GM19397 (cell line): Measurements from ENCODE around the gene TFCP2.

Experiments
- ATAC-seq: cut with Tn5 transposase; IDR thresholded peaks from one replicate; pipeline ENCODE4 v1.9.1; 2021; ENCODE audit warnings: mild to moderate bottlenecking, moderate library complexity; ENCODE audit not compliant: unreplicated experiment

The TFCP2 gene

GRCh38 chr12:51162217-51162616 is 10.7 kb downstream of the TFCP2 start:
- no peak for ATAC-seq

GRCh38 chr12:51160814-51161459 is 12.0 kb downstream of the TFCP2 start:
- ATAC-seq: no peak

- ATAC-seq: no peak
Observed at GRCh38 chr12:51156245-51156765, 16.6 kb downstream of the TFCP2 start.

- ATAC-seq: no peak
Observed at GRCh38 chr12:51152953-51153352, 20.0 kb downstream of the TFCP2 start.

GRCh38 chr12:51150777-51151176 is 22.2 kb downstream of the TFCP2 start:
- ATAC-seq: no peak

- no peak for ATAC-seq
Observed at GRCh38 chr12:51147309-51147708, 25.6 kb downstream of the TFCP2 start.

- ATAC-seq: no peak
Observed at GRCh38 chr12:51139292-51139844, 33.6 kb downstream of the TFCP2 start.

GRCh38 chr12:51132693-51133092 is 40.2 kb downstream of the TFCP2 start:
- ATAC-seq: no peak

- ATAC-seq: no peak
Observed at GRCh38 chr12:51131745-51132521, 41.0 kb downstream of the TFCP2 start.

- no peak for ATAC-seq
Observed at GRCh38 chr12:51128919-51129318, 44.0 kb downstream of the TFCP2 start.

GRCh38 chr12:51127050-51127729 is 45.7 kb downstream of the TFCP2 start:
- no peak for ATAC-seq

GRCh38 chr12:51126297-51126696 is 46.6 kb downstream of the TFCP2 start:
- no peak for ATAC-seq

- ATAC-seq: no peak
Observed at GRCh38 chr12:51124504-51124903, 48.4 kb downstream of the TFCP2 start.

- ATAC-seq: no peak
Observed at GRCh38 chr12:51122844-51123243, 50.1 kb downstream of the TFCP2 start.

- no peak for ATAC-seq
Observed at GRCh38 chr12:51118706-51119105, 54.2 kb downstream of the TFCP2 start.

GRCh38 chr12:51115533-51115932 is 57.4 kb downstream of the TFCP2 start:
- ATAC-seq: no peak

- no peak for ATAC-seq
Observed at GRCh38 chr12:51108136-51108535, 64.8 kb downstream of the TFCP2 start.

- no peak for ATAC-seq
Observed at GRCh38 chr12:51103977-51104376, 69.0 kb downstream of the TFCP2 start.

- ATAC-seq: no peak
Observed at GRCh38 chr12:51098611-51099010, 74.3 kb downstream of the TFCP2 start.

GRCh38 chr12:51090705-51091229 is 82.2 kb downstream of the TFCP2 start:
- no peak for ATAC-seq

- ATAC-seq: no peak
Observed at GRCh38 chr12:51087818-51088217, 85.1 kb downstream of the TFCP2 start.
